ENCODE data around the gene PACC1.

GRCh38 chr1:212388985-212389716, 25.5 kb downstream of the PACC1 start:
- no peak for TF ChIP-seq POLR2AphosphoS5 (IDR thresholded peaks at IDR 0.05)
- no peak for TF ChIP-seq CTCF (IDR thresholded peaks at IDR 0.05)
- TF ChIP-seq POLR2A (IDR thresholded peaks at IDR 0.05): no peak

All from breast epithelium (tissue), 3 donors.